GM12801 (cell line): ENCODE results near the gene LAYN.

Source experiments
- CTCF ChIP-seq: IDR thresholded peaks from one replicate; pipeline ENCODE4 v1.5.1; 2011; ENCODE audit warnings: control low read depth; ENCODE audit not compliant: insufficient read length; ENCODE audit errors: extremely low read depth

The LAYN gene

GRCh38 chr11:111574373-111575225, 34.1 kb downstream of the LAYN start:
- TF ChIP-seq CTCF = no peak

- no peak for TF ChIP-seq CTCF
Observed at GRCh38 chr11:111575740-111576139, 35.2 kb downstream of the LAYN start.

GRCh38 chr11:111577821-111578220, 37.3 kb downstream of the LAYN start:
- TF ChIP-seq CTCF = no peak

- no peak for TF ChIP-seq CTCF
Observed at GRCh38 chr11:111581341-111581740, 40.8 kb downstream of the LAYN start.

- no peak for TF ChIP-seq CTCF
Observed at GRCh38 chr11:111582163-111582562, 41.6 kb downstream of the LAYN start.

- TF ChIP-seq CTCF = no peak
Observed at GRCh38 chr11:111582881-111583280, 42.4 kb downstream of the LAYN start.

GRCh38 chr11:111585371-111585770, 44.9 kb downstream of the LAYN start:
- TF ChIP-seq CTCF = no peak
